PFSK-1 (cell line): Measurements from ENCODE around the gene HOXD11.

Source experiments
- FOXP2 ChIP-seq: optimal IDR thresholded peaks from 2 replicates; pipeline ENCODE3; 2011; ENCODE audit warnings: borderline replicate concordance, control low read depth, inconsistent platforms; ENCODE audit not compliant: insufficient read depth; ENCODE audit errors: extremely low read length, extremely low read depth
- POLR2AphosphoS5 ChIP-seq: IDR thresholded peaks from 2 replicates; pipeline ENCODE4 v1.6.1; 2012; ENCODE audit warnings: low read depth, mild to moderate bottlenecking, control low read depth, low read length, moderate library complexity
- REST ChIP-seq, 2 experiments: IDR thresholded peaks; 2 replicates each; pipeline versions ENCODE4 v1.6.1 to v1.8.0; 2011 to 2012; ENCODE audit warnings: low read depth in 2 of 2, low read length in 2 of 2, control low read depth in 1 of 2, inconsistent platforms in 1 of 2, mild to moderate bottlenecking in 1 of 2, moderate library complexity in 1 of 2; ENCODE audit not compliant: insufficient read depth in 1 of 2
- SIN3A ChIP-seq: IDR thresholded peaks from 2 replicates; pipeline ENCODE4 v1.6.1; 2012; ENCODE audit warnings: mild to moderate bottlenecking, low read length, moderate library complexity, borderline replicate concordance; ENCODE audit not compliant: insufficient read depth
- TAF1 ChIP-seq: IDR thresholded peaks from 2 replicates; pipeline ENCODE4 v1.6.1; 2012; ENCODE audit warnings: low read length, control low read depth, borderline replicate concordance; ENCODE audit not compliant: insufficient read depth

GRCh38 chr2:176138526-176138922, 31.4 kb downstream of the HOXD11 start:
- TF ChIP-seq REST (IDR thresholded peaks at IDR 0.05; ENCODE audit: insufficient read depth in 1 of 2, low read depth in 2 of 2, low read length in 2 of 2) (no peak), POLR2AphosphoS5 (no peak), SIN3A (no peak), TAF1 (no peak), FOXP2 (no peak)
